Mesodermal cell (in vitro differentiated cells): ENCODE measurements around the gene FIZ1.
A peak's percentile ranks its signal among the peaks of the same experiment; 100 is the strongest.

Experiments
- H3K27ac ChIP-seq: 2 replicates; pipeline ENCODE4 v1.7.0; 2013; ENCODE audit warnings: mild to moderate bottlenecking, low read depth, low read length, moderate library complexity; ENCODE audit not compliant: severe bottlenecking
- H3K36me3 ChIP-seq: 2 replicates; pipeline ENCODE4 v1.7.1; 2013; ENCODE audit warnings: mild to moderate bottlenecking, low read length, moderate library complexity; ENCODE audit not compliant: control insufficient read depth, insufficient read depth
- H3K4me1 ChIP-seq: one replicate; pipeline ENCODE4 v1.7.1; 2013; ENCODE audit warnings: mild to moderate bottlenecking, low read length; ENCODE audit not compliant: insufficient read depth, control insufficient read depth, poor library complexity, severe bottlenecking
- H3K4me3 ChIP-seq: 2 replicates; pipeline ENCODE4 v1.7.0; 2013; ENCODE audit warnings: low read length, control low read depth, mild to moderate bottlenecking; ENCODE audit not compliant: insufficient read depth, poor library complexity, severe bottlenecking; ENCODE audit errors: extremely low read depth
- H3K9me3 ChIP-seq: 2 replicates; pipeline ENCODE4 v1.7.1; 2013; ENCODE audit warnings: mild to moderate bottlenecking, low read length, moderate library complexity; ENCODE audit not compliant: control insufficient read depth
- WGBS, 2 experiments: methylation state at CpG; one replicate each; pipeline ENCODE4 v1.1.5; 2013; ENCODE audit warnings: missing lambda C conversion rate in 2 of 2; ENCODE audit not compliant: insufficient coverage in 2 of 2; 5-methylcytosine and 5-hydroxymethylcytosine counted together

Gene FIZ1

DNA sequence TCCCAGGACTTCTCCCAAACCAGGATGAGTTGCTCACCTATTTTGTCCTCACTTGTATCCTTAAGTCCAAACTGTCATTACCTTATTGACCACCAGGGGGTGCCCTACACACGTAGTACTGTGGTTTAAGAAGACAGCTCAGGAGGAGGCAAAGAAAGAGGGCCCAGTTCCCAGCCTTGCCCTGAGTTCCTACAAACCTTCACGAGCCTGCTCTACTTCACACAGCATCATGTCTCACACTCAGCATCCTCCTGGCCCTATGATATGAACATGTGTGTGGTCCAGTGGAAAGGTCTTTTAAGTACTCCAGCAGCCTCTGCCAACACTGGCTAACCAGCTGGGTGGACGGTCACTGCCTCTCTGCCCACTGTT lies 33.1 kb upstream of the FIZ1 start:
- H3K27ac ChIP-seq, result no peak overlapping the region
- no peaks in the 10 kb centered on the region for H3K9me3 ChIP-seq
- peaks cover 5% of the 10 kb centered on the region for H3K36me3 ChIP-seq
- H3K4me3 ChIP-seq, result no peak overlapping the region
- 42 to 90% methylated on average over 1 to 2 of the region's 3 CpGs for WGBS, 2 experiments
- peaks cover 10% of the 10 kb centered on the region for H3K4me1 ChIP-seq

DNA sequence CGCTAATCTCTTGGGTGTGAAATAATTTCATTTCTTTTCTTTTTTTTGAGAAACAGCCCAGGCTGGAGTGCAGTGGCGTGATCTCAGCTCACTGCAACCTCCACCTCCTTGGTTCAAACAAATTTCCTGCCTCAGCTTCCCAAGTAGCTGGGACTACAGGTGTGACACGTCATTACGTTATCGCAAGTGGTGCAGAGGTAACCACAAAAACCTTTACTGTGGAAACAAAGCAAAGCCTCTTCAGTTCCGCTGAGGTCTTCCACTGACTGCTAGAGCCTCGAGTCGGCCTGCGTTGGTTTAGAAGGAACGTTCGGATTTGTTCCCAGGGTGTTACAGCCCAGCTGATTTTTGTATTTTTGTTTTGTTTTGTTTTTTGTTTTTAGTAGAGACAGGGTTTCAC lies 27.0 kb upstream of the FIZ1 start:
- H3K27ac ChIP-seq, result no peak overlapping the region
- peaks cover 2% of the 10 kb centered on the region for H3K36me3 ChIP-seq
- no peaks in the 10 kb centered on the region for H3K9me3 ChIP-seq
- no peaks in the 10 kb centered on the region for H3K4me1 ChIP-seq
- no peak overlapping the region for H3K4me3 ChIP-seq
- 82 to 93% methylated on average over 9 to 10 of the region's 11 CpGs for WGBS, 2 experiments

DNA sequence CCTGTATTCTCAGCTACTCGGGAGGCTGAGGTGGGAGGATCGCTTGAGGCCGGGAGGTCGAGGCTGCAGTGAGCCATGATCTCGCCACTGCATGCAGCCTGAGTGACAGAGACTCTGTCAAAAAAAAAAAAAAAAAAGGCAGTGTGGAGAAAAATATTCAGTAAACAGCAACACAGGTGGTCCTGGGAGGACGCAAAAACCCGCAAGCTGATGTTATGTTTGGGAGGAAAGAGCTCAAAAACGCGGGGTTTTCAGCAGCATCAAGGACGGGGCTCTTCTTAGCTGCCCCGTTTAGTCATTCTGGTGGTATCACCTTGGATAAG lies 25.6 kb upstream of the FIZ1 start:
- peak overlapping the region; percentile 56 for H3K4me3 ChIP-seq
- H3K36me3 ChIP-seq, result peaks cover 9% of the 10 kb centered on the region
- H3K9me3 ChIP-seq, result no peaks in the 10 kb centered on the region
- WGBS, 2 experiments, result 60% methylated on average over 11 of the region's 11 CpGs; no CpG with 5 or more reads in 1 of the 2 experiments
- H3K27ac ChIP-seq, result no peak overlapping the region
- H3K4me1 ChIP-seq, result no peaks in the 10 kb centered on the region

DNA sequence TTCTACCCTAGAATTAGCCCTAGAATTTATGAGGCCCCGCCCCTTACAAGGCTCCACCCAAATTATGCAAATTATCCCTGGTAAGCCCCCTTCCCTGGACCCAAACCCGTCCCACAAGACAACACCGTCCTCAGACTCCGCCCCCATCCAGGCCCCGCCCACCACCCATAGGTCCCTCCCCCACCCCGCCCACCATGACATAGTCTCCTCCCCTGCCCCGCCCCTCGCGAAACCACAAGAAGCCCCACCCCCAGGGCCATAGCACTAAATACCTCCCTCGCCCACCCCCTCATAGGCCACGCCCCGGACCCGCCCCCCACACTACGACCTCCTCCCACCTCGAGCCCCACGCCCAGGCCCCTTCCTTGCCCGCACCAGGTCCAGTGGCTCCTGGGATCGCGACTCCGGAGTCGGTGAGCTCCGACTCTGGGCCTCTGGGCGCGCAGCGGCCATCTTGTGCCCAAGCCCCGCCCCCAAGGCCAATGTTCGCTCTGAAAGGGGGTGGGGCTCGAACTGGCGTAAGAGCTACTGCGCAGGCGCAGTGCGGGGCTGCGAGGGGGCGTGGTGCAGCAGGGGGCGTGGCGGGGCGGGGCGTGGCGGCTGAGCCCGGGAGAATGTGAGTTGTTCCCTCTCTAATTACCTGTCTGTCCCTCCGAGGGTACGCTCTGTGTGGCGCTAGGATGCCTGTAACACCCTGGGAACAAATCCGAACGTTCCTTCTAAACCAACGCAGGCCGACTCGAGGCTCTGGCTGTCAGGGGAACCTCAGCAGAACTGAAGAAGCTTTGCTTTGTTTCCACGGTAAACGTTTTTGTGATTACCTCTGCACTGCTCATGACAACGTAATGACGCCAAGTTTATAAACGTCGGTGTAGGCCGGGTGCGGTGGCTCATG lies 25.0 kb upstream of the FIZ1 start, which contains the start of gene ZNF784:
TSS of gene ZNF784 (minus strand) at position 458 of the 895 bp plus-strand sequence. CDS start at position 453, 5 bp downstream.
- no peaks in the 10 kb centered on the region for H3K9me3 ChIP-seq
- peaks cover 13% of the 10 kb centered on the region for H3K36me3 ChIP-seq
- H3K27ac ChIP-seq, result peak within 1 kb of the TSS; percentile 97
- no peaks in the 10 kb centered on the region for H3K4me1 ChIP-seq
- peak within 1 kb of the TSS; percentile 56 for H3K4me3 ChIP-seq
- 2 to 4% methylated on average over 36 to 40 of the region's 56 CpGs for WGBS, 2 experiments

DNA sequence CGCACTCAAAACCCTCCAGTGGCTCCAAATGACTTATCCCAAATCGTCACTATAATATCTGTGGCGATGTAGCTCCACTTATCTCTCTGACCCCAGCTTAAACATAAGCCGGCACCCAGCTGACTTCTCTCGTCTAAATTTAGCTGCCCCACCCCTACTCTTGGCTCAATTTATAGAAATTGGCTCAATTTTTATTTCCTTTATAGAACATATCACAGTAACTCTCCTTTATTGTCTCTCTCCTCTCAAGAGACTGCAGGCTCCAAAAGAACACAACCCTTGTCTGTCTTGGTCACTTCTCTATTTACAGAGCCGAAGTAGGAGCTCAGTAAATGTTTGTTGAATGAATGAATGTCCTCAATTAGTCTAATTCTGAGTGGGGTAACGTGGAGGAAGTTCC lies 24.2 kb upstream of the FIZ1 start:
- WGBS, 2 experiments, result 91 to 92% methylated on average over 5 to 6 of the region's 7 CpGs
- H3K9me3 ChIP-seq, result no peaks in the 10 kb centered on the region
- H3K4me1 ChIP-seq, result no peaks in the 10 kb centered on the region
- H3K36me3 ChIP-seq, result peaks cover 13% of the 10 kb centered on the region
- peak overlapping the region; percentile 56 for H3K4me3 ChIP-seq
- H3K27ac ChIP-seq, result peak overlapping the region; percentile 5

DNA sequence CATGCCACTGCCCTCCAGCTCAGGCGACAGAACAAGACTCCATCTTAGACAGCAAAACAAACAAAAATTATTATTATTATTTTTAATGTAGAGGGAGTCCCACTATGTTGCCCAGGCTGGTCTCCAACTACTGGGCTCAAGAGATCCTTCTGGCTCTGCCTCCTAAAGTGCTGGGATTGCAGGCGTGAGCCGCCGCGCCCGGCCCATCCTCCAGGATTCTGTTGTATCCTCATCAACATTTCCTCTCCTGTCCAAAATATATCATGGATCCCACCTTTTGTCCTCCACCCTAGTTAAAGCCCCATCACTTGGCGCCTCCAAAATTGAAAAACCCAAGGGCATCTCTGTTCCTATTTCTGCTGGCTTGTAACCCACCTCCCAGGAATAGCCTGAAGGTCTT lies 23.8 kb upstream of the FIZ1 start:
- 95 to 100% methylated on average over 4 to 6 of the region's 7 CpGs for WGBS, 2 experiments
- Histone ChIP-seq H3K9me3 (no peaks in the 10 kb centered on the region), H3K4me1 (no peaks in the 10 kb centered on the region), H3K27ac (no peak overlapping the region), H3K36me3 (peaks cover 13% of the 10 kb centered on the region), H3K4me3 (no peak overlapping the region)

DNA sequence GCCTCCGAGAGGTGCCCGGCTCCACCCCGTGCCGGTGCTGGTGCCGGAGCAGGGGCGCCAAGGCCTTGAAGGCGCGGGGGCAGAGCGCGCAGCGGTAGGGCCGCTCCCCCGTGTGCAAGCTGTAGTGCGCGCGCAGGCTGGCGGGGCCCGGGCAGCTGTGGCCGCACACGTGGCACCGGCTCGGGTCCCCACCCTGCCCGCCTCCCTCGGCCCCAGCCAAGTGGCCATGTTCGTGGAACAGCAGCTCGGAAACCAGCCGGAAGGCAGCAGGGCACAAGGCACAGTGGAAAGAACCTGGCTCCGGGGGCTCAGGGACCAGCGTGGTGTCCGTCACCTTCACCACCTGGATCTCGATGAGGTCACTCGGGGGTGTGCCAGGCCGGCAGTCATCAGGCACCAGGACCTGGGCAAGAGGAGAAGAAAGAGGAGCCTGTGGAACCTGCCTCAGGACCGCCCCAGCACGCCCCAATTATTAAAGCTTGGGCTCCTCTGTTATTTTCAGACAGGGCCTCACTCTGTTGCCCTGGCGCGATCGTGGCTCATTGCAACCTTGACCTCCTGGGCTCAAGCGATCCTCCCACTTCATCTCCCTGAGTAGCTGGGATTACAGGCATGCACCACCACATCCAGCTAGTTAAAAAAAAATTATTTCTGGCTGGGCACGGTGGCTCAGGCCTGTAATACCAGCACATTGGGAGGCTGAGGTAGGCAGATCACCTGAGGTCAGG lies 23.1 kb upstream of the FIZ1 start:
- H3K4me1 ChIP-seq, result no peaks in the 10 kb centered on the region
- no peak overlapping the region for H3K27ac ChIP-seq
- no peaks in the 10 kb centered on the region for H3K9me3 ChIP-seq
- WGBS, 2 experiments, result 97% methylated on average over 30 to 40 of the region's 40 CpGs
- H3K4me3 ChIP-seq, result no peak overlapping the region
- H3K36me3 ChIP-seq, result peaks cover 19% of the 10 kb centered on the region

DNA sequence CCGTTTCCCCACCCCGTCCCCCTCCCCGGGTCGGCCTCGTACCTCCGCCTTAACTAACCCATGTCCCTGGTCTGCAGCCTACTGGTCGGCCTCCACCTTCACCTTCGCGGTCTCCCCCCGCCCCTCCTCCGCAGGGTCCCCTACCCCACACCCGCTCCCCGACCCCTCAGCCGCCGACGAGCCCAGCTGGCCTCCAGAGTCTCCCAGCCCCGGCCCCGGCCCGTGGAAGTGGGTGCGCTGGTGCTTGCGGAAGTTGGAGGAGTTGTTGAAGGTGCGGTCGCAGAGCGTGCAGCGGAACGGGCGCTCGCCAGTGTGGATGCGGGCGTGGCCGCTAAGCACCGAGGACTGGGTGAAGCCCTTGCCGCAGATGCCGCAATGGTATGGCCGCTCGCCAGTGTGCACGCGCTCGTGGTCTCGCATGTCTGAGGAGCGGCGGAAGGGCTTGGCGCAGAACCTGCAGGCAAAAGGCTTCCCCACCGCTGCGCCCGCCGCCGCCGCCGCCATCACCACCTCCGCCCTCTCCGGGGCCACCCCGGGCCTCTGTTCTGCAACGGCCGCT lies 22.4 kb upstream of the FIZ1 start:
- Histone ChIP-seq H3K4me1 (no peaks in the 10 kb centered on the region), H3K27ac (no peak overlapping the region), H3K9me3 (no peaks in the 10 kb centered on the region), H3K36me3 (peaks cover 25% of the 10 kb centered on the region), H3K4me3 (no peak overlapping the region)
- 96 to 97% methylated on average over 36 to 47 of the region's 55 CpGs for WGBS, 2 experiments

DNA sequence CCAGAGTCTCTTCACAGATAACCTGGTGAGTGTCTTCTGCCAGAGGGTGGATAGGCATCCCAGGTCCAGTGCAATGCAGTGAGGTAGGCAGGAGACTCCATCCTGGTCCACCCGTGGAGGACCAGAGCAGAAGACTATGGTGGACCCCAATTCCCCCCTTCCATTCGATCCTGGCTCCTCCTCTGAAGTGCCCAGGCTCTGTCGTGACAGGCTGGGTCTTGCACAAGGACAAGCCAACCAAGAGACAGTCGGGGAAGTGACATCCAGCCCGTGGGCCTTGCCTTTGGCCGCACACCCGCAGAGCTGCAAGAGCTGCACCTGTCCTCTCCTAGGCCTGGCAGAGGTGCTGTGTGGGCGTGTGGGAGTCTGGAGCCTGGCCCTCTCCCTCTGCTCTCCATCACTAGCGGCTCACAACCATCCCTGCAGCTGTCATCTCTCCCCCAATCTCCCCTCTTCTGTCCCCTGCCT lies 21.9 kb upstream of the FIZ1 start:
- H3K27ac ChIP-seq, result no peak overlapping the region
- WGBS, 2 experiments, result 93 to 96% methylated on average over 3 to 8 of the region's 9 CpGs
- no peaks in the 10 kb centered on the region for H3K4me1 ChIP-seq
- no peaks in the 10 kb centered on the region for H3K9me3 ChIP-seq
- H3K36me3 ChIP-seq, result peaks cover 30% of the 10 kb centered on the region
- no peak overlapping the region for H3K4me3 ChIP-seq

DNA sequence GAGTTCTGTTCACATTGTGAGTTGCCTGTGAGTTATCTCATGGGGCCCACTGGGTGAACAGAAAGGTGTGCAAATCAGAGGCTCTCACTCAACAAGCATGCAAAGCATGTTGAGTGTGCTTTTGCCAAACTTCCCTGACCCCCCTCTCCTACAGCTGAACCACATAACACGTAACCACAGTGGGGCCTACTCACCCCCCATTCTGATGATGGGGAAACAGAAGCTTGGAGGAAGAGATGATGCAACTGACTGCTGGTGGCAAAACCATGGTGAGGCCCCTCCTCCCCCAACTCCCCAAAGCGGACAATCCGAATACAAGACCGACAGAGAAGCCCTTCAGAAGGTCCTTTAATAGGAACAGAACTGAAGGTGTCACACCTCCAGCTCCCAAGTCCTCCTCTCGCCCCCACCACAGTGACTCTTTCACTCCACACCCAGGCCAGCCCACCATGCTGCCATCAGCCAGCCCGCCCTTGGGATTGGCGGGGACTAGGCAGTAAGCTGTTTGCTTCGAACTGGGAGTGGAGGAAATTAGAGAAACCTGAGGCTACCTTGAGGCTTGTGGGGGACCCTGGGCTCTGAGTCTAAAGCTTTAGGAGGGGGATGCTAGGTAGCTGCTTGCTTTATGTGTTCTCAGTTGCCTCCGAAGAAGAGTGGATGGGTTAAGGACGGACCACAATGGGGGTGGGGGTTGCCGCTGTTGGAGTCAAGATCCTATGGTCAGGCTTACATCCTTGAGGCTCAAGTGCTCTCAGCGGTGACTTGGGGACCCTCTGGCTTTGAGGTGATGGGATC lies 21.3 kb upstream of the FIZ1 start:
- H3K9me3 ChIP-seq, result no peaks in the 10 kb centered on the region
- H3K4me3 ChIP-seq, result no peak overlapping the region
- H3K36me3 ChIP-seq, result peaks cover 35% of the 10 kb centered on the region
- 98 to 99% methylated on average over 7 to 11 of the region's 12 CpGs for WGBS, 2 experiments
- no peaks in the 10 kb centered on the region for H3K4me1 ChIP-seq
- H3K27ac ChIP-seq, result no peak overlapping the region
